Ascending aorta (tissue), 2 donors: ENCODE data around the gene HEXD. TPM values are rescaled to one million over a fixed set of nuclear protein-coding genes. Genes with fewer than 3 reads are reported as not detected.
A peak's percentile ranks its signal among the peaks of the same experiment; 100 is the strongest.

Source experiments
- DNase-seq, 2 donors: peaks; one replicate each; pipeline ENCODE4 v3.0.0-alpha.2; 2019; ENCODE audit warnings: low spot score in 2 of 2
- H3K27ac ChIP-seq, 2 donors: fragments of 200-600 bp; sonication (generic); one replicate each; pipeline ENCODE4 v1.5.1; 2016 to 2017; ENCODE audit warnings: mild to moderate bottlenecking in 1 of 2
- H3K27me3 ChIP-seq: fragments of 200-600 bp; sonication (generic); one replicate; pipeline ENCODE4 v1.5.1; 2017
- H3K36me3 ChIP-seq, 2 donors: fragments of 200-600 bp; sonication (generic); one replicate each; pipeline ENCODE4 v1.5.1; 2016
- H3K4me1 ChIP-seq, 2 donors: fragments of 200-600 bp; sonication (generic); one replicate each; pipeline ENCODE4 v1.5.1; 2016 to 2017; ENCODE audit warnings: mild to moderate bottlenecking in 1 of 2
- H3K4me3 ChIP-seq, 2 donors: fragments of 200-600 bp; sonication (generic); one replicate each; pipeline ENCODE4 v1.5.1; 2016 to 2017; ENCODE audit warnings: mild to moderate bottlenecking in 1 of 2
- H3K9me3 ChIP-seq, 2 donors: fragments of 200-600 bp; sonication (generic); one replicate each; pipeline ENCODE4 v1.5.1; 2016
- intact Hi-C: fragments of 100-400 bp; cut with DNase I; formaldehyde crosslinking; loops from one replicate; pipeline ENCODE4 v1.15.1; 2023
- total RNA-seq: library from RNA; depleted of rRNA; stranded (reverse); fragments of >200 nt; gene quantifications from one replicate; pipeline ENCODE4 v1.1.0, GENCODE V29; 2016
- TF ChIP-seq, protein P1 (sequence below), 3 experiments: fragments of 200-600 bp in 2 of 3; fragments of 450-650 bp in 1 of 3; sonication (generic) in 2 of 3; IDR thresholded peaks; one replicate each; pipeline ENCODE4 v1.5.1; 2016 to 2019; ENCODE audit warnings: antibody characterized with exemption in 3 of 3, mild to moderate bottlenecking in 1 of 3, moderate library complexity in 1 of 3

The HEXD gene
- total RNA-seq, 1 donor from 2014 or later, result 40.4 TPM

DNA sequence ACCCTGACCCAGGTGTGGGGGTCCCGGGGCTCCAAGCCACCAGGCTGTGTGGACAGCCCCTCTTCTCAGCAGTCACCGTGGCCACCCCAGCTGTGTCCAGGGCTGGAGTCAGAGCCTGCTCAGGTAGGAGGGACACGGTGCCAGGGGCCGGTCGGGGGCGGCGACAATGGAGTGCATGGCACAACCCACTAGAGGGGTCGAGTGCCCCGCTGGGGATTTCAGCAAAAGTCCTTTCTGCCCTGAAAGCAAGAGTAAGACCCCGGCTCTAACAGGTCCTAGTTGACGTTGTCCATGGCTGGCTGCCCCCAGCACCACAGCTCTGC, 35.3 kb upstream of the HEXD start:
- TF ChIP-seq, protein P1, sequence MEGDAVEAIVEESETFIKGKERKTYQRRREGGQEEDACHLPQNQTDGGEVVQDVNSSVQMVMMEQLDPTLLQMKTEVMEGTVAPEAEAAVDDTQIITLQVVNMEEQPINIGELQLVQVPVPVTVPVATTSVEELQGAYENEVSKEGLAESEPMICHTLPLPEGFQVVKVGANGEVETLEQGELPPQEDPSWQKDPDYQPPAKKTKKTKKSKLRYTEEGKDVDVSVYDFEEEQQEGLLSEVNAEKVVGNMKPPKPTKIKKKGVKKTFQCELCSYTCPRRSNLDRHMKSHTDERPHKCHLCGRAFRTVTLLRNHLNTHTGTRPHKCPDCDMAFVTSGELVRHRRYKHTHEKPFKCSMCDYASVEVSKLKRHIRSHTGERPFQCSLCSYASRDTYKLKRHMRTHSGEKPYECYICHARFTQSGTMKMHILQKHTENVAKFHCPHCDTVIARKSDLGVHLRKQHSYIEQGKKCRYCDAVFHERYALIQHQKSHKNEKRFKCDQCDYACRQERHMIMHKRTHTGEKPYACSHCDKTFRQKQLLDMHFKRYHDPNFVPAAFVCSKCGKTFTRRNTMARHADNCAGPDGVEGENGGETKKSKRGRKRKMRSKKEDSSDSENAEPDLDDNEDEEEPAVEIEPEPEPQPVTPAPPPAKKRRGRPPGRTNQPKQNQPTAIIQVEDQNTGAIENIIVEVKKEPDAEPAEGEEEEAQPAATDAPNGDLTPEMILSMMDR (IDR thresholded peaks at IDR 0.05), result no peak
- H3K4me1 ChIP-seq, result peaks cover 18% of the 10 kb centered on the region in 2 donors
- no peak overlapping the region for H3K27ac ChIP-seq
- H3K9me3 ChIP-seq, result no peaks in the 10 kb centered on the region
- H3K27me3 ChIP-seq, result peaks cover 5% of the 10 kb centered on the region
- H3K36me3 ChIP-seq, result no peaks in the 10 kb centered on the region
- no peak for DNase-seq
- H3K4me3 ChIP-seq, result no peak overlapping the region
- intact Hi-C loops, result no loop called here

DNA sequence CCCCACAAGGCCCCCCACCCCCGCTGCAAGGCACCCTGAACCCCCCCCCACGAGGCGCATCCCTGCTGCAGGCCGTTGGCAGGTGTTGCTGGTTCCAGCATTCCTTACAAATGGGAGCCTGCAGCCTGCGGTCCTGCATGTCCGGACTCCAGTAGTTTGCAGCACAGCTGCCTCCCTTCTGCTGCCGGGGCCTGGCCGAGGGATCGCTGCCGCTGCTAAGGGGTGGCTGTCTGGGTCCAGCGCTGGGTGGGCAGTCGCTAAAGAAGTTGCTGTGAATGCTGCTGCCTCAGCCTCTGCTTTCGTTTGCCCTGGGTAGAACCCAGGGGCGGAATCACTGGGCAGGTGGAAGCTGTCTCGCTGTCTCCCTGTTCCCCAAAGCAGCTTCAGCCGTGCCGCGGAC, 34.7 kb upstream of the HEXD start:
- no peak overlapping the region for H3K4me3 ChIP-seq
- no peaks in the 10 kb centered on the region for H3K9me3 ChIP-seq
- no peak for DNase-seq
- H3K27ac ChIP-seq, result no peak overlapping the region
- H3K36me3 ChIP-seq, result no peaks in the 10 kb centered on the region
- H3K4me1 ChIP-seq, result peaks cover 18% of the 10 kb centered on the region in 2 donors
- TF ChIP-seq, protein P1 (IDR thresholded peaks at IDR 0.05), result no peak
- peaks cover 5% of the 10 kb centered on the region for H3K27me3 ChIP-seq
- intact Hi-C loops, result no loop called here

DNA sequence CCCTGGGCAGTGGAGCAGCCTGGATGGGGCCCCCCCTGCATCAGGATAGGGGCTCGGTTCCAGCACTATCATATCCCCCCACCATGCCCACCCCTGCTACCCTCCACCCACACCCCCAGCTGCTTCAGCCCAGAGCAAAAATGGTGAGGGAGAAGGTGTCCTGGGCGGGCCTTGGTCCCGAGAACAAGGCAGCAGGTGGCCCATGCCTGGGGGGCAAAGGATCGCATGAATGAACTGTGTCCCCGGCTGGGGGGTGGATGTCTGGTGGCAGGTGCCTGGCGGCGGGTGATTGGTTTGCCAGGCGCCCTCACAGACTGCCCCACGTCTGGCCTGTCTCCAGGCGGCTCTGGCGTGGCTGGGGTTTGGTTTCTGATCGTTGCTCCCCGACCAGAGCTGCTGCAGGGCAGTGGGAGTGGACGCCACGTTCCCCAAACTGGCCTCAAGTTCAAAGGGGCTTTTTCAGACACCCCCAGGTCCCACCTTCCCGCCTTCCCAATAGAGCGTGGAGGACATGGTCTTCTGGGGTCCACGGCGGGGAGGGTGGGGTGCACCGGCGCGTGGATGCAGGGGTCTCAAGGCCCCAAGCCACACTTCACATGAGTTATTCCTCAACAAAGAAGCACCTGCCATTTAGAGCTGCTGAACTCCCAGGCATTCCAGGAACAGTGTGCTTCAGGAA, 34.0 kb upstream of the HEXD start:
- H3K4me3 ChIP-seq, result peak overlapping the region in 1 of 2 donors; percentile 6

DNA sequence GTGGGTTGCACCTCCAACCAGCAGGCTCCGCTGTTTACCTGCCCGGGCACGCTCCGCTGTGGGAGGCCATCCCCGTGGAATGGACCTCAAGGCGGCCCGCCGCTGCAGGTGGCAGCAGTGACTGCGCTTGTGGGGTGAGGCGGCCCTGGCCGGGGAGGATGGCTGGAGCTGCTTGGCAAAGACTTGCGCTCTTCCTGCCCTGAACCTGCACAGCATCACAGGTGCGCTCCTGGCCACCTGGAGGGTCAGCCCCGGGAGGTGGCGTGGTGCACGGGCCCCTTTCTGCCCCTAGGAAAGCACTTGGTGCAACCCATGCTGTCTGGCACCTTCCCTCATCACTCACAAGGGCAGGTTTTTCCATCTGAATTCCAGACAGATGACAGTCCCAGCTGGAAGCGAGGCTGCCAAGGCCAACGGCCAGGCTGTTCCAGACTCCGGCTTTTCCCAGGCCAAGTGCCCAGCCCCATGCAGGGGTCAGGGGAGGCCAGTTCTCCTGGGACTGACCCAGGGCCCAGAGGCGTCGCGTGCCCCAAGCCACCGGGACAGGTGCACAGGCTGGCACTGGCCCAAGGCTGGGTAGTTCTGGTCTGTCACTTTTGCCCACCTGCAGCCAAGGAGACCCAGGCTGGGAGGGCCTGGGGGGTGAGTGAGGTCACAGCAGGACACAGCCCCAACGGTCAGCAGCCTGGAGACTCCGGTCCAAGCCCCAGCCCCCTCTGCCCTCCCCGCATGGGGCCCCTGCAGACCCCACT, 33.2 kb upstream of the HEXD start:
- no peaks in the 10 kb centered on the region for H3K9me3 ChIP-seq
- no peaks in the 10 kb centered on the region for H3K36me3 ChIP-seq
- TF ChIP-seq, protein P1 (IDR thresholded peaks at IDR 0.05), result no peak
- intact Hi-C loops, result no loop called here
- H3K4me3 ChIP-seq, result peak overlapping the region; percentile 15 to 16
- H3K27ac ChIP-seq, result no peak overlapping the region
- H3K4me1 ChIP-seq, result peaks cover 18% of the 10 kb centered on the region in 2 donors
- peaks cover 3% of the 10 kb centered on the region for H3K27me3 ChIP-seq
- DNase-seq, result peak; percentile 31 to 78

More for the DNA sequence above, 34.0 kb upstream of the HEXD start:
- Histone ChIP-seq H3K36me3 (no peaks in the 10 kb centered on the region), H3K27ac (no peak overlapping the region), H3K27me3 (peaks cover 5% of the 10 kb centered on the region), H3K4me1 (peaks cover 18% of the 10 kb centered on the region in 2 donors), H3K9me3 (no peaks in the 10 kb centered on the region)
- intact Hi-C loops, result no loop called here
- TF ChIP-seq, protein P1 (IDR thresholded peaks at IDR 0.05), result no peak
- DNase-seq, result no peak

DNA sequence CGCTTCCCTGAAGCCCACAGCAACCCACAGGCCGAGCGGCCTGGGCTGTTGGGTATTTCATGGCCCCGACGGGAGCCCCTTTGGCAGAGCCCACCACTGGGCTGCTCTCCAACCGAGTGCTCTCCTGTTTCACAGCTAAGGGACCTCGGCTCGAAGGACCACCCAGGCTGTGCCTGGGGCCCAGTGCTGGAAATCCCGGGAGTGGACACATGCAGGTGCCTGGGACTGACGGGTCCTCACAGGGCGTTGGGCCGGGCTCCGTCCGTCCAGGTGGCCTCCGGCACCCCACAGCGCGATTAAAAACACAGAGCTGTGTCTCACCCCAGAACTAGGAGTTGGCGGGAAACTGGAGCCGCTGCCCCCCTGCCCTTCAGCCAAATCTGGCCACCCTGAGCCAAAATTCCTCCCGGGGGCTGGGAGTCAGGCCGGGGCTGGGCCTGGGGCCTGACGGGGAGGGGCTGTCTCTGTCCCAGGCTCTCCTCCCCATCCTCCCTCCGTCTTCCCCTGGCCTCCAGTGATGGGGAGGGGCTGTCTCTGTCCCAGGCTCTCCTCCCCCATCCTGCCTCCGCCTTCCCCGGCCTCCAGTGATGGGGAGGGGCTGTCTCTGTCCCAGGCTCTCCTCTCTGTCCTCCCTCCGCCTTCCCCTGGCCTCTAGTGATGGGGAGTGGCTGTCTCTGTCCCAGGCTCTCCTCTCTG, 32.4 kb upstream of the HEXD start:
- no peak for DNase-seq
- Histone ChIP-seq H3K9me3 (no peaks in the 10 kb centered on the region), H3K27ac (no peak overlapping the region), H3K4me1 (peaks cover 18% of the 10 kb centered on the region in 2 donors), H3K4me3 (peak overlapping the region; percentile 14 to 16), H3K27me3 (no peaks in the 10 kb centered on the region), H3K36me3 (no peaks in the 10 kb centered on the region)
- TF ChIP-seq, protein P1 (IDR thresholded peaks at IDR 0.05), result no peak
- intact Hi-C loops, result no loop called here
